ENCODE data around the gene LMX1A. TPM values are rescaled to one million over a fixed set of nuclear protein-coding genes. Genes with fewer than 3 reads are reported as not detected.

LMX1A gene
- polyA plus RNA-seq, 1 experiment, result not detected

- no peak for TF ChIP-seq CTCF (IDR thresholded peaks at IDR 0.05; ENCODE audit: insufficient read depth, low read depth, low read length)
- ChIA-PET CTCF (no interaction called here), POLR2A (no interaction called here)
- Histone ChIP-seq H3K4me3 (ENCODE audit: low read depth, low read length) (no peak overlapping the region), H3K27me3 (ENCODE audit: control insufficient read depth, insufficient read depth, low read length) (no peaks in the 10 kb centered on the region), H3K36me3 (ENCODE audit: control insufficient read depth, insufficient read depth, low read length) (no peaks in the 10 kb centered on the region)
- no peak for DNase-seq (ENCODE audit: low read depth)
Observed at GRCh38 chr1:165168467-165168866, 188.0 kb downstream of the LMX1A start.

GRCh38 chr1:165162671-165163241 lies 193.8 kb downstream of the LMX1A start:
- TF ChIP-seq CTCF (IDR thresholded peaks at IDR 0.05; ENCODE audit: insufficient read depth, low read depth, low read length), result no peak
- ChIA-PET POLR2A (no interaction called here), CTCF (interaction anchor here (1.0 kb wide), 1 partner anchor 11 kb away, joined by 3 read pairs; no protein-coding TSS in a partner anchor)
- no peak for DNase-seq (ENCODE audit: low read depth)
- H3K27me3 ChIP-seq (ENCODE audit: control insufficient read depth, insufficient read depth, low read length), result no peaks in the 10 kb centered on the region
- H3K4me3 ChIP-seq (ENCODE audit: low read depth, low read length), result no peak overlapping the region
- H3K36me3 ChIP-seq (ENCODE audit: control insufficient read depth, insufficient read depth, low read length), result no peaks in the 10 kb centered on the region

- no peak for DNase-seq (ENCODE audit: low read depth)
- no peak for TF ChIP-seq CTCF (IDR thresholded peaks at IDR 0.05; ENCODE audit: insufficient read depth, low read depth, low read length)
- POLR2A ChIA-PET, result no interaction called here
- H3K36me3 ChIP-seq (ENCODE audit: control insufficient read depth, insufficient read depth, low read length), result no peaks in the 10 kb centered on the region
- no peaks in the 10 kb centered on the region for H3K27me3 ChIP-seq (ENCODE audit: control insufficient read depth, insufficient read depth, low read length)
- H3K4me3 ChIP-seq (ENCODE audit: low read depth, low read length), result no peak overlapping the region
- CTCF ChIA-PET, result interaction anchor here (1.5 kb wide), 1 partner anchor 16 kb away, joined by 8 read pairs; no protein-coding TSS in a partner anchor
Observed at GRCh38 chr1:165161130-165161529, 195.4 kb downstream of the LMX1A start.

GRCh38 chr1:165153182-165153581 lies 203.3 kb downstream of the LMX1A start:
- no peak overlapping the region for H3K4me3 ChIP-seq (ENCODE audit: low read depth, low read length)
- H3K27me3 ChIP-seq (ENCODE audit: control insufficient read depth, insufficient read depth, low read length), result no peaks in the 10 kb centered on the region; the same call in 1 of the 2 replicates
- DNase-seq (ENCODE audit: low read depth), result no peak
- CTCF ChIA-PET, result interaction anchor here (1.0 to 1.4 kb wide), 2 partner anchors 11 to 18 kb away, joined by 4 read pairs; no protein-coding TSS in a partner anchor
- no peak for TF ChIP-seq CTCF (IDR thresholded peaks at IDR 0.05; ENCODE audit: insufficient read depth, low read depth, low read length)
- POLR2A ChIA-PET, result no interaction called here
- no peaks in the 10 kb centered on the region for H3K36me3 ChIP-seq (ENCODE audit: control insufficient read depth, insufficient read depth, low read length)

- ChIA-PET POLR2A (no interaction called here), CTCF (interaction anchor here (1.0 to 1.4 kb wide), 2 partner anchors 10 to 19 kb away, joined by 4 read pairs; no protein-coding TSS in a partner anchor)
- Histone ChIP-seq H3K4me3 (ENCODE audit: low read depth, low read length) (no peak overlapping the region), H3K27me3 (ENCODE audit: control insufficient read depth, insufficient read depth, low read length) (no peaks in the 10 kb centered on the region; the same call in 1 of the 2 replicates), H3K36me3 (ENCODE audit: control insufficient read depth, insufficient read depth, low read length) (no peaks in the 10 kb centered on the region)
- DNase-seq (ENCODE audit: low read depth), result no peak
- peak; percentile 10; the same call in 1 of the 2 replicates for TF ChIP-seq CTCF (IDR thresholded peaks at IDR 0.05; ENCODE audit: insufficient read depth, low read depth, low read length)
Observed at GRCh38 chr1:165152727-165153126, 203.8 kb downstream of the LMX1A start.
